ENCODE results near the gene PID1. TPM values are rescaled to one million over a fixed set of nuclear protein-coding genes. Genes with fewer than 3 reads are reported as not detected.

PID1 gene, protein sequence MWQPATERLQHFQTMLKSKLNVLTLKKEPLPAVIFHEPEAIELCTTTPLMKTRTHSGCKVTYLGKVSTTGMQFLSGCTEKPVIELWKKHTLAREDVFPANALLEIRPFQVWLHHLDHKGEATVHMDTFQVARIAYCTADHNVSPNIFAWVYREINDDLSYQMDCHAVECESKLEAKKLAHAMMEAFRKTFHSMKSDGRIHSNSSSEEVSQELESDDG
- 31.1 TPM for total RNA-seq

DNA sequence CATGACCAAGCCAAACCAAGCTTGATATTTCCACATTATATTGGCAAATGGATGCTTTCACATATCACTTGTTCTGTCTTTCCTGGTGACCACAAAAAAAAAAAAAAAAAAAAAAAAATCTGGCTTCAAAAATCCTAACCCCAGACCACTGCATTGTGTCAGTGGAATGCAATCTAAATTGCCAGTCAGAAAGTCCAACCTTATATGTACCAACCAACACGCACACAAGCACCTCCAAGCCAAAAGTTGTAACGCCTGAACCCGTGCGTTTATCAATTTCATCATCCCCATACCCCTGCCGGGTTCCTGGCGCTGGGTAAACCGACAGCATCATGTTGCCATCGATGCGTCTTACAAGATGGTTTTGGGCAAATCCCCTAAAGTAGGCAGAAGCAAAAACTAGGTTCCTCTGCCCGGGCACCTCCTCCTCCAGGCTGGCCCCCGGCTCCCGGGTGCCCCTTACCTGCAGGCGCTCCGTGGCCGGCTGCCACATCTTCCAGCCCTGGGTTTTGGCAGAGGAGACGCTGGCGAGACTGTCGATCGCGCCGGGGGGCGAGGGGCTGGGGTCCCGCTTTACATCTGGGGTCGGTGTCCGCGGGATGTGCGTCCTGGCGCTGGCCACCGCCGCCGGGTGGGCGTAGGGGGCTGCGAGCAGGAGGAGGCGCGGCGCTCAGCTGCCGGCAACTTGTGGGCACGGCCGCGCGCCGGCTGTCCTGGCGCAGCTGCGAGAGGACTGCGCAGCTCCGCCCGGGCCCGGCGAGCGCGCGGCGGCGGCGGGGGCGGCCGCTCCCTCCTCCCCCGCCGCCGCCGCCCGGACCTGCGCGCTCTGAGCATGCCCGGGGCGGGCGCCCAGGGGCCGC, at the start of gene PID1:
PID1 (minus strand) TSS at position 737 of the 860 bp plus-strand sequence; CDS start at position 493, 244 bp downstream.

